ENCODE data around the gene DNAH2.

DNAH2 gene

DNA sequence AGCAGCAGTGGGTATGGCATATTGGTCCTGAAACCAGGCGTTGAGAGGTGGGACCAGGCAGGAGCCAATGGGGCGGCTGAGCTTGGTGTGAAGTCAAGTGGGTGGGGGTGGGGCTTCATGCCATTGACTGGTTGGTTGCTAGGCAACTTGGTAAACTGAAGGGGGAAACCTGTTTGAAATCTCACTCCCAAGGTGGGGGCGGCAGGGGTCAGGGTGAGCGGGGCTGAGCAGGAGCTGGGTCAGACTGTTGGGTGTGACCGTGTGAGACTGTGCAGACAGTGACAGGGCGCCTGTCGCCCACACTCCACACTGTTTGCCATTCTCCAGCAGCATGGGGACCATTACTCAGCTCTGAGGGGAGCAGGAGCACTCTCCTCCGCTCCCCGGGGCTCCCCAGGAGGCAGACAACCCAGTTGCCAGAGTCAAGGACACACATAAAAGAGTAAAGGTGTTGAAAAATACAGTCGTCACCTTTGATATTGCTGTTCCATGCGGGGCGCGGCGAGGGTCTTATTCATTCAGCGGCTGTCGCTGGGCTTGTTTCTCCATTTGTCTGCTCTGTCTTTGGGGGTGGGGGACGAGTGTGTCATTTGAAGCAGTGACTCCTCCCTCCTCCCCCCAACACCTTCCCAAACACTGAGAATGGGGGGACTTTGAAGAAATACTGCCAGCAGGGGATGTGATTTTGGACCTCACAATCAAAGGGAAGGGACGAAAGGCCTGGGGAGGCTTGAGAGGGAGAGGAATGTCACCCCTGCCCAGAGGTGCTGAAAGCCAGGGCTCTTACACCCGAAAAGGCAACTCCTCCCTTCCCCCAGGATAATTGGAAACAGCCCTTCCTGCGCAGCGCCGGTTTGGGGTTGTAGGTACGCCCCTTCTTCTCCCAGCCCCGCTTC is 13.7 kb upstream of the DNAH2 start:
- no peak overlapping the region for H3K4me3 ChIP-seq (ENCODE audit: low read depth, low read length)
- TF ChIP-seq CTCF (IDR thresholded peaks at IDR 0.05; ENCODE audit: low read depth, low read length): no peak

DNA sequence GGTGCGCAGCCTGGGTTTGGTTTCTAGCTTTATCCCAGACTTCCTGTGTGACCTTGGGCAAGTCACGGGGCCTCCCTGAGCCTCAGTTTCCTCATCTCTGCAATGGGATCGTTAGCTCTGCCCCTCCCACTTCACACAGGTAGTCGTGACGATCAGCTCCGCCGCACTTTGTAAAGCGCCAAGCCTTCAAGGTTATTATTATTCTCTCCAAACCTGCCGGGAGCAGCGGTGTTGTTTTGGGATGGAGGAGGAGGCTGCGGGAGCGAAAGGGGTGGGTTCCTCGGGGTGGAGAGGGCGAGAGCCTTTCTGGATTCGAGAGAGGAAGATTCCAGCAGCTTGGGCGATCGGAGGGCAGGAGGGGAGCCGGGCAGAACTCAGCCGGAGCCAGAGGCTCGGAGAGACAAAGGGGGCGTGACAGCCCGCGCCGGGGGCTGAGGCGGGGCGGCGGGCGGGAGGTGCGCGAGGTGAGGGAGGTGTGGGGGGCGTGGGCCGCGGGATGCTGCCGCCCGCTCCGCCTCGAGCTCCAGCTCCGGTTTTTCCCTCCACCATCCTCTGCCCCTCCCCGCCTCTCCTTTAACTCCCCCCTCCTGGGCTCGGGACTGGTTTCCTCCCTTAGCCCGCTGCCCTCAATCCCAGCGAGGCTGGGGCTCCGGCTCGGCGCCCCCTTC is 12.8 kb upstream of the DNAH2 start, which contains the start of gene EFNB3:
EFNB3 (plus strand) TSS at position 602 of the 668 bp plus-strand sequence. CDS start 397 bp downstream, outside the sequence.
- TF ChIP-seq CTCF (IDR thresholded peaks at IDR 0.05; ENCODE audit: low read depth, low read length): no peak

GRCh38 chr17:7705269-7706255 is 12.0 kb upstream of the DNAH2 start:
- peak overlapping the region; percentile 47 for H3K4me3 ChIP-seq (ENCODE audit: low read depth, low read length)
- no peak for TF ChIP-seq CTCF (IDR thresholded peaks at IDR 0.05; ENCODE audit: low read depth, low read length)

More for the DNA sequence above, 12.8 kb upstream of the DNAH2 start, which contains the start of gene EFNB3:
- H3K4me3 ChIP-seq (ENCODE audit: low read depth, low read length): peak within 1 kb of the TSS; percentile 47

- no peak for TF ChIP-seq CTCF (IDR thresholded peaks at IDR 0.05; ENCODE audit: low read depth, low read length)
- no peak overlapping the region for H3K4me3 ChIP-seq (ENCODE audit: low read depth, low read length)
Measured at GRCh38 chr17:7706631-7707354, 10.8 kb upstream of the DNAH2 start.

DNA sequence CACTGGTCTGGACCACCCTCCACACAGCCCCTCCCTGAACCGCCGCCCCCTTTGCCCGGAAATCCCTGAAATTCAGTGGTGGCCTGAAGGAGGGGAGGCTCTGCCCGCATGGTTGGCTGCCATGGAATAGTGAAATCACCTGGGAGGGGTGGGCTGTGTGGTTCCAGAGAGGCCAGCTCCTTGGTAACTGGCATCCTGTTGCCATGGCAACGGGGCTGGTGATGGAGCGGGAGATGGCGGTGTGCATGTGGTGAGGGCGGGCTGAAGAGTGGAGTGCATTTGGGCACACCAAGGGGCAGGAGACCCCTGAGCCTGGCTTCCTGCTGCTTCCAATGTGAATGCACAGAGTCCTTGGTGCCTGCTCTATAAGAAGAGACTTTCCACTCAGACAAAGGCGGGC is 10.1 kb upstream of the DNAH2 start:
- TF ChIP-seq CTCF (IDR thresholded peaks at IDR 0.05; ENCODE audit: low read depth, low read length): no peak
- H3K4me3 ChIP-seq (ENCODE audit: low read depth, low read length): no peak overlapping the region
